ENCODE measurements around the gene RASA3.

DNA sequence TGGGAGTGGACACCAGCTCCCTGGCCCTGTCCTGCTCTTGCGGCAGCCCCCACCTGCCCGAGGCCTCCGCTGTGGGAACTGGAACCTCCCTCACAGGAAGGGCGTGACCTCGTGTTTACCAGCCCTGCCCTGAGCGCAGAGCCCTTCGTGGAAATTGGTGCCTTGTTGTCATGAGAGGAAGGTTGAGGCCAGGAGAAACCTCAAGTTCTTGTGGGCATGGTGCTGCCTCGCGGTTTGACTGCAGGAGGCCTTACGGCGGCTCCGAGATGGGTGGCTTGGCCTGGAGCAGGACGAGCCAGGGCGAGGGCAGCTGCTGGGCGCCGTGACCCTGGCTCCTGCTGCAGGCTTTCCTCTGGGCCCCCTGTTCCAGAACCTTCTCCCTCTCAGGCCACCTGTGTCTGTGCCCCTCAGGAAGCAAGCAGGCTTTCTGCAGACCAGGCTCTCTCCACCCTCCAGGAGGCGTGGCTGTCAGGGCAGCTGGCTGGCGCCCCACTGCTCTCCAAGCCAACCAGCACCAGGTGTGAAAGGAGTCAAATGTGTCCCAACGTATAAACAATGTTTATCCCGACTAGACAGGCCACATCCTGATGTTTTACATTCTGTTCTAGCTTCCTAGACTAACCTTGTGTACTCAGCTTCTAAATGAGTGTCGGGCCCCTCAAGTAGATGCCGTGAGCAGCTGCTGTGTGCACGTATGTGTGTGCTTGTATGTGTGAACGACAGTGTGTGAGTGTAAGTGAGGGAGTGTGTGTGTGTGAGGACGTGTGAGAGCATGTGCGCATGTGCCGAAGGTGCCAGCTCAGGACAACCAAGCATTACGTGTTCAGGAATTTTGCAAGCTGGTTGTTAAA lies 10.4 kb upstream of the RASA3 start:
- TF ChIP-seq, protein P1, sequence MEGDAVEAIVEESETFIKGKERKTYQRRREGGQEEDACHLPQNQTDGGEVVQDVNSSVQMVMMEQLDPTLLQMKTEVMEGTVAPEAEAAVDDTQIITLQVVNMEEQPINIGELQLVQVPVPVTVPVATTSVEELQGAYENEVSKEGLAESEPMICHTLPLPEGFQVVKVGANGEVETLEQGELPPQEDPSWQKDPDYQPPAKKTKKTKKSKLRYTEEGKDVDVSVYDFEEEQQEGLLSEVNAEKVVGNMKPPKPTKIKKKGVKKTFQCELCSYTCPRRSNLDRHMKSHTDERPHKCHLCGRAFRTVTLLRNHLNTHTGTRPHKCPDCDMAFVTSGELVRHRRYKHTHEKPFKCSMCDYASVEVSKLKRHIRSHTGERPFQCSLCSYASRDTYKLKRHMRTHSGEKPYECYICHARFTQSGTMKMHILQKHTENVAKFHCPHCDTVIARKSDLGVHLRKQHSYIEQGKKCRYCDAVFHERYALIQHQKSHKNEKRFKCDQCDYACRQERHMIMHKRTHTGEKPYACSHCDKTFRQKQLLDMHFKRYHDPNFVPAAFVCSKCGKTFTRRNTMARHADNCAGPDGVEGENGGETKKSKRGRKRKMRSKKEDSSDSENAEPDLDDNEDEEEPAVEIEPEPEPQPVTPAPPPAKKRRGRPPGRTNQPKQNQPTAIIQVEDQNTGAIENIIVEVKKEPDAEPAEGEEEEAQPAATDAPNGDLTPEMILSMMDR (IDR thresholded peaks at IDR 0.05): no peak
- no peak for TF ChIP-seq POLR2A (IDR thresholded peaks at IDR 0.05)
